Lung (tissue), 12 donors: ENCODE data around the gene CMIP. TPM values are rescaled to one million over a fixed set of nuclear protein-coding genes. Genes with fewer than 3 reads are reported as not detected.

Experiments
- ATAC-seq: fragments of 200-7000 bp; cut with Tn5 transposase; one replicate; pipeline ENCODE4 v1.9.1; 2020; ENCODE audit warnings: moderate number of reproducible peaks; ENCODE audit not compliant: insufficient read depth, low FRiP score
- DNase-seq, 3 donors: peaks; one replicate each; pipeline ENCODE4 v3.0.0-alpha.2; 2013 to 2017
- H3K27ac ChIP-seq, 2 donors: one replicate each; pipeline ENCODE4 v1.5.1; 2013; ENCODE audit warnings: mild to moderate bottlenecking in 2 of 2, moderate library complexity in 2 of 2, control low read depth in 1 of 2, inconsistent platforms in 1 of 2, low read depth in 1 of 2, low read length in 1 of 2
- H3K27me3 ChIP-seq, 3 donors: one replicate each; pipeline ENCODE4 v1.5.1; 2013; ENCODE audit warnings: low read length in 2 of 3; ENCODE audit not compliant: control insufficient read depth in 3 of 3, insufficient read depth in 3 of 3
- H3K36me3 ChIP-seq, 4 donors: one replicate each; pipeline ENCODE4 v1.5.1; 2013; ENCODE audit warnings: low read length in 4 of 4, mild to moderate bottlenecking in 1 of 4, moderate library complexity in 1 of 4; ENCODE audit not compliant: control insufficient read depth in 4 of 4, insufficient read depth in 4 of 4
- H3K4me1 ChIP-seq, 5 donors: one replicate each; pipeline ENCODE4 v1.5.1; 2013; ENCODE audit warnings: low read length in 5 of 5, mild to moderate bottlenecking in 2 of 5, moderate library complexity in 1 of 5; ENCODE audit not compliant: control insufficient read depth in 5 of 5, insufficient read depth in 5 of 5
- H3K4me3 ChIP-seq: one replicate; pipeline ENCODE4 v1.5.1; 2013; ENCODE audit warnings: mild to moderate bottlenecking, control low read depth, moderate library complexity
- H3K9ac ChIP-seq, 2 donors: one replicate each; pipeline ENCODE4 v1.5.1; 2013; ENCODE audit warnings: low read length in 2 of 2, control low read depth in 1 of 2; ENCODE audit not compliant: insufficient read depth in 1 of 2
- H3K9me3 ChIP-seq, 4 donors: one replicate each; pipeline ENCODE4 v1.5.1; 2013; ENCODE audit warnings: low read length in 3 of 4, mild to moderate bottlenecking in 1 of 4, moderate library complexity in 1 of 4; ENCODE audit not compliant: control insufficient read depth in 4 of 4, insufficient read depth in 3 of 4
- WGBS, 2 donors: extraction: QIAGEN DNeasy Blood & Tissue Kit; methylation state at CpG; one replicate each; pipeline ENCODE4 v1.1.7; 2013; 5-methylcytosine and 5-hydroxymethylcytosine counted together
- polyA plus RNA-seq, 2 donors: library from polyadenylated mRNA; stranded (reverse); fragments of 200-250 nt; gene quantifications; one replicate each; pipeline ENCODE4 v1.2.1, GENCODE V29; 2013
- total RNA-seq, 2 donors: library from RNA; depleted of rRNA in 1 of 2; stranded (reverse); fragments of >200 nt in 1 of 2; gene quantifications; one replicate each; pipeline ENCODE4 v1.2.1, GENCODE V29; 2014 to 2021
- TF ChIP-seq, protein P1 (sequence below): IDR thresholded peaks from 2 replicates; pipeline ENCODE4 v1.5.1; 2012; ENCODE audit warnings: mild to moderate bottlenecking; ENCODE audit errors: control extremely low read depth, extremely low read depth
- donor health status: control.
- donor health status: control.
- donor health status: Bipolar disorder and iron deficiency.
- donor health status: healthy.
- donor health status: DM: yes; HTN: yes; CAD: no.

CMIP gene
- total and polyA plus RNA-seq, 4 donors: 11.8 to 80.5 (median 48.6) TPM

DNA sequence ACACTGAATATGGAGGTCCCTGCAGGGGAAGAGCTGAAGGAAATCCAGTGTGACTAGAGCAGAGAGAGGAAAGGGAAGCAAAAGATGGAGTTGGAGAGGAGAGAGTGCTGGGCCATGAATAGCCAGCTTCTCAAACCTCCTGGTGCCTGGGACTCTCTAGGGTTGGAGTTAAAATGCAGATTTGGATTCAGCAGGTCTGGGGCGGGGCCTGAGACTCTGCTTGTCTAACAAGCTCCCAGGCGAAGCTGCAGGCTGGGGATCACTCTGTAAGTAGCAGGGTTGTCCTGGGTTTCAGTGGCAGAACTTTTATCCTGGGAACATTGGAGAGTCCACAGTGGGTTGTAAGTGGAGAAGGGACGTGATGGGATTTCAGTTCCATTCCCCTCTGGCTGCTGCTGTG, 231.1 kb downstream of the CMIP start:
- WGBS, 2 donors: 91 to 93% methylated on average over 3 of the region's 3 CpGs
- Histone ChIP-seq H3K4me1 (peaks cover 0 to 25% (median 7%) of the 10 kb centered on the region in 5 donors), H3K9me3 (no peaks in the 10 kb centered on the region), H3K27ac (no peak overlapping the region), H3K36me3 (peaks cover 0 to 53% (median 18%) of the 10 kb centered on the region in 4 donors), H3K4me3 (no peak overlapping the region), H3K27me3 (no peaks in the 10 kb centered on the region), H3K9ac (no peak overlapping the region)
- no peak for ATAC-seq
- no peak for DNase-seq
- TF ChIP-seq, protein P1, sequence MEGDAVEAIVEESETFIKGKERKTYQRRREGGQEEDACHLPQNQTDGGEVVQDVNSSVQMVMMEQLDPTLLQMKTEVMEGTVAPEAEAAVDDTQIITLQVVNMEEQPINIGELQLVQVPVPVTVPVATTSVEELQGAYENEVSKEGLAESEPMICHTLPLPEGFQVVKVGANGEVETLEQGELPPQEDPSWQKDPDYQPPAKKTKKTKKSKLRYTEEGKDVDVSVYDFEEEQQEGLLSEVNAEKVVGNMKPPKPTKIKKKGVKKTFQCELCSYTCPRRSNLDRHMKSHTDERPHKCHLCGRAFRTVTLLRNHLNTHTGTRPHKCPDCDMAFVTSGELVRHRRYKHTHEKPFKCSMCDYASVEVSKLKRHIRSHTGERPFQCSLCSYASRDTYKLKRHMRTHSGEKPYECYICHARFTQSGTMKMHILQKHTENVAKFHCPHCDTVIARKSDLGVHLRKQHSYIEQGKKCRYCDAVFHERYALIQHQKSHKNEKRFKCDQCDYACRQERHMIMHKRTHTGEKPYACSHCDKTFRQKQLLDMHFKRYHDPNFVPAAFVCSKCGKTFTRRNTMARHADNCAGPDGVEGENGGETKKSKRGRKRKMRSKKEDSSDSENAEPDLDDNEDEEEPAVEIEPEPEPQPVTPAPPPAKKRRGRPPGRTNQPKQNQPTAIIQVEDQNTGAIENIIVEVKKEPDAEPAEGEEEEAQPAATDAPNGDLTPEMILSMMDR: no peak

DNA sequence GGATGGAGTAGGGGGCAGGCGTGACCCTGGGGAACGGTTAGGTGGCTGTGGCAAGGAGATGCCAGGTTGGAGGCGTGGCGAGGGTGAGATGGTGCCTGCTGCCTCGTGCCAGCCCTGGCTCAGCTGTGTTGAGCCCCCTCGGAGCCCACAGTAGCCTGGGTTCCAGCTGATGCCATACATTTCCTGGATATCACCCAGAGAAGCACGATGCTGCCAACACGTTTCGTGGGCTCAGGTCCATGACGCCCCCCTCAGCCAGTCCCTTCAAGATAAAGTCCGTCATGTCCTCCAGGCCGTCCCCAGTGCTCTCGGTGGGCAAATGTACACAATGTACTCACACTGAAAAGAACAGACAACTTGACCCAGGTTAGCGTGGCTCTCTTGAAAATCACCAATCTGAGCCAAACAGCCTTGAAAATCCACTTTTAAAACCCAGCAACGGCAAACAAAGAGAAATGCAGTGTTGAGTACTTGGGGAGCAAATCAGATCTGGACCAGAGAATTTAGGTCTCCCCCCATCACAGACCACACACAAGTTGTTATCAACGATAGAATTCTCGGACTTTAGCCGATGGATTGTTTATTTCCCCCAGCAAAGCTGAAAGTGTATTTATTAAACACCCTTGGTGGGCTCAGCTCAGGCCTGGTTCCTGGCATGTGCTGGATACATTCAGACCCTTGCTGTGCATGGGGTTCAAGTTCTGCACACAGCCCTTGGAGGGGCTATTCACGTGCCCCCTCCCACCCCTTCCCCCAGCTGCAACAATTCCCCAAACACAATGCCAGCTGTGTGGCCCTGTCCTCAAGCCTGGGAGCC, 231.7 kb downstream of the CMIP start:
- H3K27me3 ChIP-seq: no peaks in the 10 kb centered on the region
- no peak overlapping the region for H3K4me3 ChIP-seq
- peak overlapping the region in 1 of 2 donors; percentile 1 for H3K9ac ChIP-seq
- H3K9me3 ChIP-seq: no peaks in the 10 kb centered on the region
- TF ChIP-seq, protein P1: no peak
- peaks cover 0 to 50% (median 16%) of the 10 kb centered on the region in 4 donors for H3K36me3 ChIP-seq
- peaks cover 0 to 29% (median 7%) of the 10 kb centered on the region in 5 donors for H3K4me1 ChIP-seq
- DNase-seq (peak; percentile 55 to 84 (median 77)), ATAC-seq (no peak)
- WGBS, 2 donors: 73 to 85% methylated on average over 19 of the region's 19 CpGs
- H3K27ac ChIP-seq: no peak overlapping the region

DNA sequence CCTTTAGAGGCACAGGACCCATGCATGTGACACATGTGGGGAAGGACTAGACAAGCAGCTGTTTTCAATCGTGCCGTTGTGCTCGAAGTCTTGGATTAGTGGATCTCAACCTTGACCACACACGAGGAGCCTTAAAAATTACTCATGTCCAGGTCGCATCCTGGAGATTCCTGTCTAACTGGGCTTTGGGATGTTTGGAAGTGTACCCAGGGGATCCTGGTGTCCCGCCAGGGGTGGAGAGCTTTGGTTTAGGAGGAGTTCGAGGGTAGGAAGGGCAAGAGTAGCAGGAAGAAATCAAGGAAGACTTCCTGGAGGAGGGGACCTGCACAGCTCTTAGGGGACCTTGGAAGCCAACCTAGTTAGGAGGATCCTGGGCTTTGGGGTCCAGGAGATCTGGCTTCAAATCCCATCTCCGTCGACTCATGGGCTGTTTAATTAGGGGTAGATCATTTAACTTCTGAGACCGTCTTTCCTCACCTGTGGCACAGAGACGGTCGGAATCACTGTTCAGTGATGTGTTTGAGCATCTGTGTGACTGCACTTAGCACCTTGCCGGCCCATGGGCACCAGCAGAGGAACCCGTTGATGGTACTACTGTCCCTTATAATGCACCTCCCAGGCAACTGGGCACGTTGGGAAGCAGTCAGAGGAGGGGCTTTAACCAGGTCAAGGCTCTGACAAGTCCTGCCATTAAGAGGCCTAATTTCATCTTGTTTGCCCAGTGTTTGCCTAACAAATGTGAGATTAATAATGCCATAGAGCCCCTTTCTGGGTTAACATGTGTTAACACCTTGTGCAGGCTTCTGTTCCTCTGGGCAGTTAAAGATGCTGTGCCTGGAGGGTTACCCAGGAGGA, 232.5 kb downstream of the CMIP start:
- TF ChIP-seq, protein P1: no peak
- DNase-seq: peak in 1 of 3 donors; percentile 69
- Histone ChIP-seq H3K4me3 (no peak overlapping the region), H3K4me1 (peaks cover 0 to 29% (median 7%) of the 10 kb centered on the region in 5 donors), H3K9ac (no peak overlapping the region), H3K9me3 (no peaks in the 10 kb centered on the region), H3K36me3 (peaks cover 0 to 48% (median 14%) of the 10 kb centered on the region in 4 donors), H3K27ac (no peak overlapping the region), H3K27me3 (no peaks in the 10 kb centered on the region)
- 93 to 96% methylated on average over 15 of the region's 15 CpGs for WGBS, 2 donors
- ATAC-seq: no peak
